Dedifferentiated amniotic fluid mesenchymal stem cell (primary cell): ENCODE data around the gene UBL7.
"Not testable (repeated sequence)": the region's sequence is repeated elsewhere in the genome, so short reads cannot be mapped to it uniquely, and the experiment has no call there.

Experiments
- DNase-seq: peaks from one replicate; pipeline ENCODE4 v3.0.0-alpha.2; 2016; ENCODE audit errors: extremely low spot score

Gene UBL7

GRCh38 chr15:74464216-74464615 lies 3.3 kb upstream of the UBL7 start:
- DNase-seq: no peak

GRCh38 chr15:74463634-74464033 lies 2.7 kb upstream of the UBL7 start:
- no peak for DNase-seq

DNA sequence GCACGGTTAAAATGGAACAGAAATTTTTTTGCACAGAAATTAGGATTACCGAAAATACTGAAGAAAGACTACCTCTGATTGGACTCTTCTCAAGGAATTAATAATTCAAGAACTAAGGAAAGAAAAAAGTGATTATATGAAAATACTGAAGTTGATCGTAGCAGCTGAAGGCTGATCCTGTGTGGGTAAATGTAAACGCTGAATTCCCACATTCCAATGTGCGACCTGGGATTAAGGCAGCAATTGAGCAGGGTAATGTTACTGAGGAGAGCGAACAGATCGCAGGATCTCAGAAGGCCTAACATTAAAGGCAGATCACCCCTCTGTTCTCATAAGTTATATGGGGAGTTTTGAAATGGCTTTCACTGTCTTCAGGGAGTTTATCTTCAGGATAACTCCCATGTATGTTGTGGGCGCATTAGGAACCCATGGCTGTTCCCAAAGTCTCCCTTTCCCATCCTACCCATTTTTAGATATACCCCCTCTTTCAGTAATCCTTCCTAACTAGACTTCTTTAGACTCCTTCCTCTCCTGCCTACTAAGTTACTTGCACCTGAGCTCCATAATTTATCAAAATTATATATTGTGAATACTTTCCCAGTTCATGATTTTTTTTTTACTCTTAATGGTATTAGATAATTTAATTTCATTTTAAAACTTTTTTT lies 1.0 kb upstream of the UBL7 start:
- no peak for DNase-seq

- DNase-seq: no peak
Observed at GRCh38 chr15:74460298-74460697, 662 bp downstream of the UBL7 start.

DNA sequence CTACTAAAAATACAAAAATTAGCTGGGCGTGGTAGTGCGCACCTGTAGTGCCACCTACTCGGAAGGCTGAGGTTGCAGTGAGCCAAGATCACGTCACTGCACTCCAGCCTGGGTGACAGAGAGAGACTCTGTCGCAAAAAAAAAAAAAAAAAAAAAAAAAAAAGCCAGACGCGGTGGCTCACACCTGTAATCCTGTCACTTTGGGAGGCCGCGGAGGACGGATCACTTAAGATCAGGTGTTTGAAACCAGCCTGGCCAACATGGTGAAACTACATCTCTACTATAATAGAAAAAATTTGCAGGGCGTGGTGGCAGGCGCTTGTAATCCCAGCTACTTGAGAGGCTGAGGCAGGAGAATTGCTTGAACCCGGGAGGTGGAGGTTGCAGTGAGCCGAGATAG lies 1.2 kb downstream of the UBL7 start:
- DNase-seq: not testable (repeated sequence)

DNA sequence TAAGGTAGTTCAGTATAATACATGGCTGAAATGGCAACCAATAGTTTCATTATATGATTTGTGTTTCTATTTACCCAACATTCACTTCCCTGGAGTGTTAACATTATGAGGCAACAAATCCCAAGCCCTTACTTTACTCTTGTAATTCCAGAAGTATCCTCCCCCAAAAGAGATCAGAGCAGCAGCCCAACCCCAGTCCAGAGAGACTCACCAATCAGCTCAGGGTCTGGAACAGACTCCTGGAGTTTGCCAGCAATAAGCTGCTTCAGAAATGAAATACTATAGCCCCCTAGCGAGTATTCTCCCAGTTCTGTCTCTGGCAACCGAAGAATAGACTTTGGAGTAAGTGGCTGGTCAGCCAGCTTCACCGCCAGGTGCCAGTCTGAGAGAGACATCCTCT lies 2.5 kb downstream of the UBL7 start:
- no peak for DNase-seq

GRCh38 chr15:74457036-74457435 lies 3.9 kb downstream of the UBL7 start:
- DNase-seq: not testable (repeated sequence)

DNA sequence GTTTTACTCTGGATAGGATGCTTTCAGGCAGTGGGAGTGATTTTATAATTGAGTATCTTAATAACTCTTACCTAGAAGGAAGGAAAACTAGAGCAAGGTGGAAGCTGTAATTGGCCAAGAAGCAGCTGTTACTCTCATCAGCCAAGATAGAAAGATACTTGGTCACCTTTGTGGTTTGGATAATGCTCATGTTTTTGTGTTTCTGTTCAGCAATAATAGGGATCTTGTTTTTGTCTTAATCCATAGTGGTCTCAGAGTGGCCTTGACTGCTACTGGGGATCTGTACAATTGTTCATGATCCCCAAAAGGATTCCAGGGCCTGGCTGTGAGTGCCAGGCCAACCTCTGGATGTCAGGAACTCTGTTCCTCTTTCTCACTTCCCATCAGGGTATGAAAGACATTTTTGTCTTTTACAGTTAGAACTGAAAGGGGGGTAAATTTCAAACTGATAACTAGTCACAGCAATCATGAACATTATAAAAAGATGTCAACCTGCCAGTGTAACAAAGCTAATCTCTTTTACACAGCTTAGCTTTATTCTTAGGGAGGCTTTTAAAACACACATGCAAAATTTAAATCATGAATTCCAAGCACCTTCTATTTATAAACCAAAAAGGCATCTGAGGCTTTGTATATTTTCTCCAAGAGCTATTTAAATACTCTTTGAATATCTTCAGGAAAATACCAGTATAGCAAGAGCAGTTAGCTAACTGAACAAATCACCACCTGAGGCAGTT lies 6.0 kb downstream of the UBL7 start:
- DNase-seq: no peak

DNA sequence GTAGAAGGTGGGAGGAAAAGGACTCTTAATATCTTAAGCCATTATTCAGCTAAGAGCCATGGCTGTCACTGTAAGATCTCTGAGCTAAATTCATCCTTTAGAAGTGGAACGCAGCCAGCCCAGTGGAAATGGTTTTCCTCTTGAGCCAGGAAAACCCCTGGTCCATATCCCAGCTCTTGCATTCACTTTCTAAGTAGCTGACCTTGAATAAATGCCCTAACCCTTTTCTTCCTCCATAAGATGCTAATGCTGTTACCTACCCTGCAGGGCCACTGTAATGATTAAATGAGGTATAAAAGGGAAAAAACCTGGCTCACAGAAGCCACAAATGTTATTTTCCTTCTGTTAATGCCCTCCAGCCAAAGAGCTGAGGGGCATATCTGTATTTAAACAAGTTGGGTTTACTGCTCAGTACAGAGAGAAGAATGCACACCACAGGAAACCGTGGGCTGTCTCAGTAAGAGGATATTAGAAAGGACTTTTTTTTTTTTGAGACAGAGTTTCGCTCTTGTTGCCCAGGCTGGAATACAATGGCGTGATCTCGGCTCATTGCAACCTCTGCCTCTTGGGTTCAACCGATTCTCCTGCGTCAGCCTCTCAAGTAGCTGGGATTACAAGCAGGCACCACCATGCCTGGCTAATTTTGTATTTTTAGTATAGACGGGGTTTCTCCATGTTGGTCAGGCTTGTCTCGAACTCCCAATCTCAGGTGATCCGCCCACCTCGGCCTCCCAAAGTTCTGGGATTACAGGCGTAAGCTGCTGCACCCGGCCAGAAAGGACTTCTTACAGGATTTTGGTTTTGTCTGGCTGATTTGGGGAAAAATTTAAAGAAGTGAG lies 6.8 kb downstream of the UBL7 start:
- no peak for DNase-seq

DNA sequence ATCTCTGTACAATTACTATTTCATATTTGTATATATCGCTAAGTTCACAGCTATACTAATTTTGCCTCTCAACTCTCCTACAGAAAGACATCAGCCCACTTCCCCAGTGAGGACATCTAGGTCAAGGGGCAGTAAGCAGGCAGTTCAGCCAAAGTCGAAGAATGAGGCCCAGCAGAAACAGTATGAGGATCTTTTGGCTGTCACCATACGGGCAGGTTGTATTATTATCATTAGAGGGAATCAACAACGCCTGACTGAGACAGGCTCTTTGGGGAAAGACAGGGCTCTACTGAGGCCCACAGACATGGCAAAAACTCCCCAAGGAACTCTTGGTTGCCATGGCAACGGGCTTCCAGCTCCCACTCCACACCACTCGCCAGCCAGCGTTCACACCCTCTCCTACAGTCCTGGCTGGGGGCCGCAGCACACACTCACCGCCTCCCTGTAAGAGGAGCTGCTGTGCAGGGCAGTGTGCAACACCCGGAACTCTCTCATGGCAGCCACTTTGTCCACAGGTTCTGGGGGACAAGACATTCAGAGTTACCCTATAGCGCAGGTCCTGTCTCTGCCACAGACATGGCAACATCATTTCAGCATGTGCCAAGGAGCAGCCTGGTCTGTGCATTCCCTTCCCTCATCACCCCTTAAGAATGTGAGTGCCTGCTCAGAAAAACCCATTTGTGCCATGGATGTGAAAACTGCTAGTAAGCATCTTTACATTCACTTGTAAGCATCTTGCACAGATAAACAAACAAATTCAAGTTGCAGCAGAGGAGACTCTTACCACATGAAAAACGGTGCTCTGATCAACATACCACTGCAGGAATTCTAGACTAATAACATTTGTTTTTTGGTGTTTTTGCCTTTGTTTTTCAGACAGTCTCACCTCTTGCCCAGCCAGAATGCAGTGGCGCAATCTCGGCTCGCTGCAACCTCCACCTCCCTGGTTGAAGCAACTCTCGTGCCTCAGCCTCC lies 8.8 kb downstream of the UBL7 start:
- no peak for DNase-seq

- no peak for DNase-seq
Observed at GRCh38 chr15:74451322-74451721, 9.6 kb downstream of the UBL7 start.

- DNase-seq: no peak
Observed at GRCh38 chr15:74449643-74450205, 11.2 kb downstream of the UBL7 start.

DNA sequence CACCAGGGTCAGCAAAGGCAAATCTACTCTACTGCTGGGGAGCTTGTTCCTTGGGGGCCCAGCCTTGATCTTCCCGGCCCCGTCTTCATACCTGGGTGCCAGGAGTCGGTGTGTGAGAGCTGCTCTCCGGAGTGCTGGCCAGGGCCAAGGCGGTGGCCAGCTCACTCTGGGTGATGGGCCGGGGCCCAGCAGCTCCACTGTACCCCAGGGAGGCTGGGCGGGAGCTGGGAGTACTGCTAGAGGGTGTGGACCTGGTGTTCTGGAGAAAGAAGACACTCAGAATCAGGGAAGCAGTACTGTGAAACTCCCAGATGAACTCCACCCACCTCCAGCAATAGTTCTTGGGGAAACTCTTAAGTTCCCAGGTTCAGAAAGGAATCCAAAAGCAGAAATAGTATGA lies 11.9 kb downstream of the UBL7 start:
- no peak for DNase-seq

- no peak for DNase-seq
Observed at GRCh38 chr15:74445816-74446763, 14.9 kb downstream of the UBL7 start.

GRCh38 chr15:74444106-74445062 lies 16.6 kb downstream of the UBL7 start:
- no peak for DNase-seq

DNA sequence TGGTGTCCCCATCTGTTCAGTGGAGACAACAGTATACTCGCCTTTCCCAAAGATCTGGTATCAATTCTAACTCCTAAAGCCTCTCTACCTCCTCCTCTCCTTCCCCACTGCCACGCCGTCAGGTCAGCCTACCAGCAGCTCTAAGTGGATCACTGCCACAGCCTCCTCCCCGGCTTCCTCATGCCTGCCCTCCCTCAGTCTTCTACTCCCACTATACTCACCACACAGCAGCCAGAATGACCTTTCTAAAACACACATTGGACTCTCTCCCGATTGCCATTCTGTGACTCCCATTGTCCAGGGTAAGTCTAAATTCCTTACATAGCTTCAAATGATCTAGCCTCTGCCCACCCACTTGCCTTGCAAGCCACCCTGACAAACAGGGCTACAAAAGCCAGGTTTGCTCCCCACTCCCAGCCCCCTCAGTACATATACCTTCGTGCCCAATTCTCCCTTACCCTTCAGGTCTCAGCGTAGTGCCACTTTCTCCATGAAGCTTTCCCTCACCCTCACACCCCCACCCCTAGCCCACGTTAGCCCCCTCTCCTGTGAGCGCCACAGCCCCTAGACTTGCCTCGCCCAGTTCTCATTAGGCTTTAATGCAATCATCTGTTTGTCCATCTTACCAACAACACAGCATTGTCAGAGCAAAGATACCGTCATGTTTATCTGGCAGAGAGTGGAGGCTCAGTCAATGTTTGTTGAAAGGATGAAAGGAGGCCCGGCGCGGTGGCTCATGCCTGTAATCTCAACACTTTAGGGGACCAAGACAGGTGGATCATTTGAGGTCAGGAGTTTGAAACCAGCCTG lies 17.7 kb downstream of the UBL7 start:
- DNase-seq: peak; percentile 33

DNA sequence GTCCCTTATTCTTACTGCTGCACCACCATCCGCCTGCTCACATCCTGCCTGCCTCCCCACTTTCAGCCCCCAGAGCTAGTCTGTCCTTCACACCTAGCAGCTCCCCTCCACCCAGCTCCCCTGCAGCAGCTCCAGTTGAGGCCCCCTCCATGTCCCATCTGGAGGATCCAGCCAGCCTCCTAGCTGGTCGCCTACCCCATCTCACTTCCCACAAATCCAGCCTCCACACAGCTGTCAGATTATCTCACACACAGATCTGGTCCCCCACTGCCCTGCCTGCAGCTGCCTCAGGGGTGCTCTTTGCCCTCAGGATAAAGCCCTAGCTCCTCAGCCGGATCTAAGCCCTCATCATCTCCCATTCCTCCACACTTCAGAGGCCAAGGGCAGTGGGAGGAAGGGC lies 18.4 kb downstream of the UBL7 start:
- no peak for DNase-seq

DNA sequence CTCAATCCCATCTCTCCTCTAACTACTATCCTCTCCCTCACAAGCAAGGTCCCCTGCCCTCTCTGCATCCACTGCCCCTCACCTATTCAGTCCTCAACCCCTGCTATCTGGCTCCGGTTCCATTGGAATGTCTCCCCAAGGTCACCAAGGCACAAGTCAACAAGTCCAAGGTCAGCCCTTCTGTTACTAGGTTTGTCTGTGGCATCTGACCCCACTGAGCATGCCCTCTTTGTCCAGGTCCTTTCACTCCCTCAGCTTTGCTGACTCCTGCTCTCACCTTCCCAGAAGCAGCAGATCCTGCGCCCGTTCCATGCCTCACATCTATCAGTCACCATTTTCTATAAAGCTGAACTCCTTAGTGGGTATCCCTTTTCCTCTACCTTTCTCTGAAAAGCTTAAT lies 18.9 kb downstream of the UBL7 start:
- no peak for DNase-seq
